Endodermal cell (in vitro differentiated cells): ENCODE results near the gene DGCR2. TPM values are rescaled to one million over a fixed set of nuclear protein-coding genes. Genes with fewer than 3 reads are reported as not detected.

Experiments
- DNase-seq: peaks from one replicate; pipeline ENCODE4 v3.0.0-alpha.2; 2017
- H3K27ac ChIP-seq: 2 replicates; pipeline ENCODE4 v1.5.1; 2013; ENCODE audit warnings: mild to moderate bottlenecking, low read depth, low read length, moderate library complexity
- H3K27me3 ChIP-seq: 2 replicates; pipeline ENCODE4 v1.6.1; 2013; ENCODE audit warnings: mild to moderate bottlenecking, low read length, moderate library complexity; ENCODE audit not compliant: insufficient read depth, control insufficient read depth, poor library complexity, severe bottlenecking
- H3K36me3 ChIP-seq: 2 replicates; pipeline ENCODE4 v1.7.0; 2013; ENCODE audit warnings: mild to moderate bottlenecking, low read length, moderate library complexity; ENCODE audit not compliant: control insufficient read depth, insufficient read depth
- H3K4me1 ChIP-seq: one replicate; pipeline ENCODE4 v1.7.0; 2013; ENCODE audit warnings: low read length; ENCODE audit not compliant: control insufficient read depth, insufficient read depth
- H3K4me3 ChIP-seq: 2 replicates; pipeline ENCODE4 v1.5.1; 2013; ENCODE audit warnings: mild to moderate bottlenecking, low read length, moderate library complexity
- H3K9ac ChIP-seq: 2 replicates; pipeline ENCODE4 v1.6.1; 2013; ENCODE audit warnings: mild to moderate bottlenecking, low read length, moderate library complexity; ENCODE audit not compliant: poor library complexity, severe bottlenecking; ENCODE audit errors: extremely low read depth
- H3K9me3 ChIP-seq: 2 replicates; pipeline ENCODE4 v1.6.1; 2013; ENCODE audit warnings: mild to moderate bottlenecking, low read length, moderate library complexity; ENCODE audit not compliant: control insufficient read depth
- H3K27ac Mint-ChIP-seq: 2 replicates; pipeline ENCODE4 v1.8.0; 2020; ENCODE audit warnings: mixed read lengths
- H3K27me3 Mint-ChIP-seq: 2 replicates; pipeline ENCODE4 v1.8.0; 2021; ENCODE audit warnings: mild to moderate bottlenecking, mixed read lengths; ENCODE audit not compliant: insufficient read depth
- H3K36me3 Mint-ChIP-seq: 2 replicates; pipeline ENCODE4 v1.8.0; 2020; ENCODE audit warnings: low read depth, mixed read lengths
- H3K4me1 Mint-ChIP-seq: 2 replicates; pipeline ENCODE4 v1.8.0; 2020; ENCODE audit warnings: mixed read lengths
- H3K4me3 Mint-ChIP-seq: 2 replicates; pipeline ENCODE4 v1.8.0; 2020; ENCODE audit warnings: mild to moderate bottlenecking, moderate library complexity, mixed read lengths
- H3K9me3 Mint-ChIP-seq: 2 replicates; pipeline ENCODE4 v1.8.0; 2020; ENCODE audit warnings: mild to moderate bottlenecking, mixed read lengths
- CTCF ChIP-seq: fragments of 200-600 bp; sonication (generic); conservative IDR thresholded peaks from 2 replicates; pipeline ENCODE4 v1.5.0; 2021; ENCODE audit warnings: antibody characterized with exemption, mild to moderate bottlenecking
- WGBS, 2 experiments: methylation state at CpG; one replicate each; pipeline versions ENCODE4 v1.1.5 to v1.1.7; 2013; ENCODE audit warnings: missing lambda C conversion rate in 2 of 2, mixed read lengths in 1 of 2; ENCODE audit not compliant: insufficient coverage in 1 of 2, insufficient read length in 1 of 2; 5-methylcytosine and 5-hydroxymethylcytosine counted together
- total RNA-seq, 2 donors: library from RNA; stranded (reverse); fragmentation: NEBNext Ultra II Directional in 1 of 2; extraction: Animal tissue kit (Norgen Biotek cat#: 25700) in 1 of 2; gene quantifications; 2 replicates in 1 of 2; 3 replicates in 1 of 2; pipeline ENCODE4 v1.2.1, GENCODE V29; 2021

Gene DGCR2
- total RNA-seq, 2 donors from 2014 or later = 54.6 to 62.9 TPM

- Mint-ChIP-seq H3K4me1 (no peaks in the 10 kb centered on the region), H3K27ac (no peak overlapping the region), H3K36me3 (peaks cover 74% of the 10 kb centered on the region), H3K27me3 (no peaks in the 10 kb centered on the region), H3K4me3 (no peak overlapping the region), H3K9me3 (no peaks in the 10 kb centered on the region)
- no peaks in the 10 kb centered on the region for H3K27me3 ChIP-seq
- H3K9ac ChIP-seq = no peak overlapping the region
- no peak for TF ChIP-seq CTCF
- no peaks in the 10 kb centered on the region for H3K4me1 ChIP-seq
- H3K27ac ChIP-seq = no peak overlapping the region
- no peak for DNase-seq
- H3K4me3 ChIP-seq = no peak overlapping the region
- H3K9me3 ChIP-seq = no peaks in the 10 kb centered on the region
- peaks cover 68% of the 10 kb centered on the region for H3K36me3 ChIP-seq
- 95 to 97% methylated on average over 6 to 8 of the region's 8 CpGs for WGBS, 2 experiments
Measured at GRCh38 chr22:19063581-19064353, 58.4 kb downstream of the DGCR2 start.

- WGBS, 2 experiments = 95 to 100% methylated on average over 3 to 8 of the region's 8 CpGs
Measured at GRCh38 chr22:19062943-19063308, 59.3 kb downstream of the DGCR2 start.

GRCh38 chr22:19062139-19062942 is 59.9 kb downstream of the DGCR2 start:
- H3K27ac Mint-ChIP-seq = peak overlapping the region; percentile 25
- Histone ChIP-seq H3K27me3 (no peaks in the 10 kb centered on the region), H3K9ac (no peak overlapping the region), H3K4me1 (no peaks in the 10 kb centered on the region), H3K9me3 (no peaks in the 10 kb centered on the region), H3K36me3 (peaks cover 64% of the 10 kb centered on the region), H3K4me3 (no peak overlapping the region), H3K27ac (no peak overlapping the region)
- TF ChIP-seq CTCF = no peak
- no peak for DNase-seq
- H3K27me3 Mint-ChIP-seq = no peaks in the 10 kb centered on the region
- H3K36me3 Mint-ChIP-seq = peaks cover 71% of the 10 kb centered on the region
- H3K4me3 Mint-ChIP-seq = no peak overlapping the region
- WGBS, 2 experiments = 84 to 93% methylated on average over 6 to 12 of the region's 12 CpGs
- no peaks in the 10 kb centered on the region for H3K4me1 Mint-ChIP-seq
- no peaks in the 10 kb centered on the region for H3K9me3 Mint-ChIP-seq

More at GRCh38 chr22:19062943-19063308, 59.3 kb downstream of the DGCR2 start:
- Histone ChIP-seq H3K36me3 (peaks cover 67% of the 10 kb centered on the region), H3K9ac (no peak overlapping the region), H3K27me3 (no peaks in the 10 kb centered on the region), H3K9me3 (no peaks in the 10 kb centered on the region), H3K4me1 (no peaks in the 10 kb centered on the region), H3K27ac (no peak overlapping the region), H3K4me3 (no peak overlapping the region)
- H3K36me3 Mint-ChIP-seq = peaks cover 73% of the 10 kb centered on the region
- no peak overlapping the region for H3K4me3 Mint-ChIP-seq
- no peak for TF ChIP-seq CTCF
- no peak for DNase-seq
- H3K4me1 Mint-ChIP-seq = no peaks in the 10 kb centered on the region
- peak overlapping the region; percentile 23 for H3K27ac Mint-ChIP-seq
- H3K9me3 Mint-ChIP-seq = no peaks in the 10 kb centered on the region
- no peaks in the 10 kb centered on the region for H3K27me3 Mint-ChIP-seq
